OCI-LY1 (cell line): ENCODE data around the gene CLSTN3.

Source experiments
- EZH2 ChIP-seq: fragments of 200-600 bp; sonication (generic), shearing (Covaris generic); IDR thresholded peaks from 2 replicates; pipeline ENCODE4 v1.8.0; 2017; ENCODE audit warnings: borderline replicate concordance, mixed run types, mild to moderate bottlenecking, antibody characterized with exemption, low read length, moderate library complexity, mixed read lengths
- TF ChIP-seq, protein P1 (sequence below): fragments of 200-600 bp; sonication (generic), shearing (Covaris generic); IDR thresholded peaks from 2 replicates; pipeline ENCODE4 v1.5.1; 2017; ENCODE audit warnings: mild to moderate bottlenecking, antibody characterized with exemption, low read length, moderate library complexity, mixed read lengths

DNA sequence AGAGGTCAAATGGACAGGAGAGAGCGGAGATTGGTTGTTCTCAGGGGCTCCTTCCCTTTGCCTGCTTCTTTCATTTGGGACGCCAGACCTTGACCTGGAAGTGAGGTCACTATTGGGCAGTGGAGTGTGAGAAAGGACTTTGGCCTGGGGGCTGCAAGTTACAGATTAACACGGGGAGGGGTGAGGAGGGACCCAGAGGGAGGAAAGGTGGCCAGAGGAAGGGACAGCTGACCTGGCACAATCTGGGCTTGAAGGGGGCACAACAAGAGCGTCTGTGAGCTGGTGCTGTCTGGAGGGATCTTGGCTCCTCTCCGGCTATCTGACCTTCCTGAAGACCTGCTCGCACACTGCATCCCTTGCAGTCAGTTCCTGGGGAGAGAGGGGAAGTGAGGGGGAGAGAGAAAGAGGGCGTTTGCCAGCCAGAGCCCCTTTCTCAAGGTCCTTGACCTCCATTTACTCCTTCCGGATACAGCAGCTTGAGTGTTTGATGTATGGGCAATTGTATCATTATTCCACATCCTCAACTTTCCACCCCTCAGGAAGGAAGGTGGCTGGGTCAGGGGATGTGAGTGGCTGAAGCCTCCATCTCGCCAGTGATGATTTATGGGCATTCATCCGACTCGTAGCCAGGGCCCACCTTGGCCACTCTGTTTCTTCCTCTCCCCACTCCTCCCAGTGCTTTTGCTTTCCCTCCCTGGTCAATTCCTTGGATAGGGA, 6.2 kb upstream of the CLSTN3 start:
- TF ChIP-seq, protein P1, sequence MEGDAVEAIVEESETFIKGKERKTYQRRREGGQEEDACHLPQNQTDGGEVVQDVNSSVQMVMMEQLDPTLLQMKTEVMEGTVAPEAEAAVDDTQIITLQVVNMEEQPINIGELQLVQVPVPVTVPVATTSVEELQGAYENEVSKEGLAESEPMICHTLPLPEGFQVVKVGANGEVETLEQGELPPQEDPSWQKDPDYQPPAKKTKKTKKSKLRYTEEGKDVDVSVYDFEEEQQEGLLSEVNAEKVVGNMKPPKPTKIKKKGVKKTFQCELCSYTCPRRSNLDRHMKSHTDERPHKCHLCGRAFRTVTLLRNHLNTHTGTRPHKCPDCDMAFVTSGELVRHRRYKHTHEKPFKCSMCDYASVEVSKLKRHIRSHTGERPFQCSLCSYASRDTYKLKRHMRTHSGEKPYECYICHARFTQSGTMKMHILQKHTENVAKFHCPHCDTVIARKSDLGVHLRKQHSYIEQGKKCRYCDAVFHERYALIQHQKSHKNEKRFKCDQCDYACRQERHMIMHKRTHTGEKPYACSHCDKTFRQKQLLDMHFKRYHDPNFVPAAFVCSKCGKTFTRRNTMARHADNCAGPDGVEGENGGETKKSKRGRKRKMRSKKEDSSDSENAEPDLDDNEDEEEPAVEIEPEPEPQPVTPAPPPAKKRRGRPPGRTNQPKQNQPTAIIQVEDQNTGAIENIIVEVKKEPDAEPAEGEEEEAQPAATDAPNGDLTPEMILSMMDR, result no peak
- TF ChIP-seq EZH2, result no peak
